Left lung (tissue), 10 donors: Measurements from ENCODE around the gene FGF7. TPM values are rescaled to one million over a fixed set of nuclear protein-coding genes. Genes with fewer than 3 reads are reported as not detected.

Experiments used
- ATAC-seq: fragments of 200-7000 bp; cut with Tn5 transposase; one replicate; pipeline ENCODE4 v1.9.1; 2020; ENCODE audit warnings: moderate library complexity
- DNase-seq, 4 donors: peaks; one replicate each; pipeline ENCODE4 v3.0.0-alpha.2; 2013 to 2020
- H3K27ac ChIP-seq, 2 donors: fragments of 200-600 bp; sonication (generic) in 1 of 2; one replicate each; pipeline versions ENCODE4 v1.5.0 to v1.8.0; 2020 to 2021
- H3K27me3 ChIP-seq, 2 donors: fragments of 200-600 bp; sonication (generic) in 1 of 2; one replicate each; pipeline versions ENCODE4 v1.5.0 to v1.8.0; 2020 to 2021
- H3K36me3 ChIP-seq, 2 donors: fragments of 200-600 bp; sonication (generic) in 1 of 2; one replicate each; pipeline versions ENCODE4 v1.5.0 to v1.8.0; 2020 to 2021
- H3K4me1 ChIP-seq, 2 donors: fragments of 200-600 bp; one replicate each; pipeline ENCODE4 v1.8.0; 2021
- H3K4me3 ChIP-seq, 2 donors: fragments of 200-600 bp; sonication (generic) in 1 of 2; one replicate each; pipeline versions ENCODE4 v1.5.0 to v1.8.0; 2020 to 2021; ENCODE audit warnings: mild to moderate bottlenecking in 1 of 2
- H3K9me3 ChIP-seq, 2 donors: fragments of 200-600 bp; sonication (generic) in 1 of 2; one replicate each; pipeline versions ENCODE4 v1.5.0 to v1.8.0; 2020 to 2021
- intact Hi-C, 2 donors: fragments of 100-400 bp; cut with DNase I; formaldehyde crosslinking; loops; one replicate each; pipeline versions ENCODE4 v1.11.2 to v1.14.2; 2022
- polyA plus RNA-seq, 6 donors: library from polyadenylated mRNA; unstranded; fragments of 120-200 nt; gene quantifications; one replicate each; pipeline ENCODE4 v1.2.1, GENCODE V29; 2013; ENCODE audit not compliant: insufficient read length in 6 of 6
- total RNA-seq, 2 donors: library from RNA; stranded (reverse); fragmentation: NEBNext Ultra II Directional; extraction: Animal tissue kit (Norgen Biotek cat#: 25700); gene quantifications; one replicate each; pipeline ENCODE4 v1.2.1, GENCODE V29; 2021
- TF ChIP-seq, protein P1 (sequence below), 2 donors: fragments of 200-600 bp; sonication (generic) in 1 of 2; IDR thresholded peaks; one replicate each; pipeline versions ENCODE4 v1.5.0 to v1.8.0; 2021; ENCODE audit warnings: antibody characterized with exemption in 2 of 2
- donor health status: DM: no; HTN: yes; CAD: no.
- donor health status: DM: no; HTN: no; CAD: no.

FGF7 gene
- total and polyA plus RNA-seq, 8 donors: 14.4 to 31.8 (median 21.4) TPM

DNA sequence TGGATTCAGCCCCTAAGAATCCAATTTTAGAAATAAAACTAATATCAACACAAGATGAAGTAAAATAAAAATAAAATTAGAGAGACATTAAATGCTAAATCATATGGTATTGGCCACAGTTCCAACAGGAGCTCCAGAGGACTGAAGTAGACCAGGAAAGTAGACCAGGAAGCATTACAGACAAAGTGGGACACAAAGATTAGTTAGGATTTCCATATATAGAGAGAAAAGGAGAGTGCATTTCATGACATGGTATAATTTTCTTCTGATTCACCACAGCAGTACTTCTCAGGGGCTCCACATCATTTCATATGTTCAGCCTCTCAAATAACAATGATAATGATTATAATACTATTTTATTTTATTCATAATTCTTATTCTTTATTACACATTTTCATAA is 18.3 kb downstream of the FGF7 start:
- intact Hi-C loops: no loop called here
- TF ChIP-seq, protein P1, sequence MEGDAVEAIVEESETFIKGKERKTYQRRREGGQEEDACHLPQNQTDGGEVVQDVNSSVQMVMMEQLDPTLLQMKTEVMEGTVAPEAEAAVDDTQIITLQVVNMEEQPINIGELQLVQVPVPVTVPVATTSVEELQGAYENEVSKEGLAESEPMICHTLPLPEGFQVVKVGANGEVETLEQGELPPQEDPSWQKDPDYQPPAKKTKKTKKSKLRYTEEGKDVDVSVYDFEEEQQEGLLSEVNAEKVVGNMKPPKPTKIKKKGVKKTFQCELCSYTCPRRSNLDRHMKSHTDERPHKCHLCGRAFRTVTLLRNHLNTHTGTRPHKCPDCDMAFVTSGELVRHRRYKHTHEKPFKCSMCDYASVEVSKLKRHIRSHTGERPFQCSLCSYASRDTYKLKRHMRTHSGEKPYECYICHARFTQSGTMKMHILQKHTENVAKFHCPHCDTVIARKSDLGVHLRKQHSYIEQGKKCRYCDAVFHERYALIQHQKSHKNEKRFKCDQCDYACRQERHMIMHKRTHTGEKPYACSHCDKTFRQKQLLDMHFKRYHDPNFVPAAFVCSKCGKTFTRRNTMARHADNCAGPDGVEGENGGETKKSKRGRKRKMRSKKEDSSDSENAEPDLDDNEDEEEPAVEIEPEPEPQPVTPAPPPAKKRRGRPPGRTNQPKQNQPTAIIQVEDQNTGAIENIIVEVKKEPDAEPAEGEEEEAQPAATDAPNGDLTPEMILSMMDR (IDR thresholded peaks at IDR 0.05): no peak
- Histone ChIP-seq H3K27ac (no peak overlapping the region), H3K9me3 (no peaks in the 10 kb centered on the region), H3K4me1 (peaks cover 4 to 18% of the 10 kb centered on the region in 2 donors), H3K36me3 (no peaks in the 10 kb centered on the region), H3K27me3 (no peaks in the 10 kb centered on the region), H3K4me3 (no peak overlapping the region)
- no peak for DNase-seq
- ATAC-seq: no peak

DNA sequence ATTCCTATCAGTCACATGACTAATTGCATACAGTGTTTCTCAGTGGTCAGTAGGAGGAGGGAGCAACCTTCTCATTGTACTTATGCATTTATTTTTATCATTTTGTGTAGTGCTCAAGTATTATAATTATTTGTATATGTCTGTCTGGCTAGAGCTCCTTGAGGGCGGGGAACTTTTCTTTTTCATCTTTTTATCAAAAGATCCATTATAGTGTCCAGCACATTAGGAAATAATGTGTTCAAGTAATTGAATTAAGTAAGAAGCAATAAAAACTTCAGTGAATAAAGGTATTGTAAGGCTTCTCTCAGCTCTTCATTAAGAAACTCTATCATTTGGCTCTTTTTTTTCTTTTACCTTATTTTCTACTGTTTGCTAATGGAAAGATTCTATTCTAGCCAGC is 18.8 kb downstream of the FGF7 start:
- Histone ChIP-seq H3K9me3 (no peaks in the 10 kb centered on the region), H3K36me3 (no peaks in the 10 kb centered on the region), H3K4me3 (no peak overlapping the region), H3K27me3 (no peaks in the 10 kb centered on the region), H3K4me1 (peaks cover 4 to 18% of the 10 kb centered on the region in 2 donors), H3K27ac (no peak overlapping the region)
- ATAC-seq: no peak
- DNase-seq: no peak
- intact Hi-C loops: no loop called here
- TF ChIP-seq, protein P1 (IDR thresholded peaks at IDR 0.05): no peak

DNA sequence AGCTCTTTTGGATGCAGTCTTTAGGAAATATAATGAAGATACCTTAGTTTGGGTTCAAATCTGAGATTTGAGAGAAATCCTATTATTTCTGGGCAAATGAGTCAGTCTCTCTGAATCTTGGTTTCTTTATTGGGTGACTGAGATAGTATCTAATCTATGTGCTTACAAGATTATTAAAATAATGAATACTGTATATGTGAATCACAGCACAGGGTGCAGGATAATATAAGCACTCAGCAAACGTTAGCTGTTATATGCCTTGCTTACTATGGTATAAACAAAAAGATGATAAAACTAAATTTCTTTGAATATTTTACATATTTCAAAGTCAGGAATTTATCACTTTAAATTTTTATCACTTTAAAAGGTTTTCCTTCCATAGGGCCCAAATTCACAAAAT is 29.6 kb downstream of the FGF7 start:
- no peak for ATAC-seq
- DNase-seq: no peak
- TF ChIP-seq, protein P1 (IDR thresholded peaks at IDR 0.05): no peak
- no peaks in the 10 kb centered on the region for H3K27me3 ChIP-seq
- no peak overlapping the region for H3K27ac ChIP-seq
- intact Hi-C loops: no loop called here
- H3K36me3 ChIP-seq: no peaks in the 10 kb centered on the region
- H3K4me3 ChIP-seq: no peak overlapping the region
- H3K4me1 ChIP-seq: no peaks in the 10 kb centered on the region
- no peaks in the 10 kb centered on the region for H3K9me3 ChIP-seq

DNA sequence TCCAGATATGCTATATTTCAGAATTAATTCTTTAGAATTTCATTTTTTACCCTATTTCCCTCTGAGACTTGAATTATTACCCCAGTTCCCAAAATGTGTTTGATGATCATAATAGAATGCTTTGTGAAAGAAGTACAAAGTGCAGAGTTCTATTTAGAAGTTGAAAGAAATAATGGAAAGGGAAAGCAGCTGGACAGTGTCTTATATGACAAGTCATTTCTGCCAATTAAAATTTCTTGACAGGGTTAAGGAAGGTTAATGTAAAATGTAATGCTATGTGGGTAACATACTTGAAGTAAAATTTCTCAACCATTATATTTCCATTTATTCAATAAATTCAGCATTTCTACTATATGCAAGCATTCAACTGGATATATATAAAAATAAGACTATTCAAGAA is 33.1 kb downstream of the FGF7 start:
- no peaks in the 10 kb centered on the region for H3K9me3 ChIP-seq
- H3K27ac ChIP-seq: no peak overlapping the region
- intact Hi-C loops: no loop called here
- ATAC-seq: no peak
- TF ChIP-seq, protein P1 (IDR thresholded peaks at IDR 0.05): no peak
- no peaks in the 10 kb centered on the region for H3K36me3 ChIP-seq
- no peaks in the 10 kb centered on the region for H3K4me1 ChIP-seq
- H3K4me3 ChIP-seq: no peak overlapping the region
- no peaks in the 10 kb centered on the region for H3K27me3 ChIP-seq
- no peak for DNase-seq

DNA sequence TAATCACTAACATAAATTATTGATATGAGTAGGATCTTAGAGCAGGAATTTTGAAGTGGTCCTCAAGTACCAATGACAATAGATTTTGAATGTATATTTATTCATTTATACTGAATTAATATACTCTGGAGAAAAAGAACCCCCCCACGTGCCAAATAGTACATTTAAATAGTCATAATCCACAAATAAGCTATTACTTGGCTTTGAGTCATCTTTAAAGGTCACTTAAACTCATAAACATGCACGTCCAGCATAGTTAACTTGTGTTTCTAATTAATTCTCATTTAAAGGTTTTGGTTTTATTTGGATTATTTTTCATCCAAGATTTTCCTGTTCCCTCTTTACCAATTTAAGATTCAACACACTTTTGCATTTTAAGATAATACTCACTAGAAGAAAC is 35.1 kb downstream of the FGF7 start:
- no peaks in the 10 kb centered on the region for H3K27me3 ChIP-seq

More for the DNA sequence above, 35.1 kb downstream of the FGF7 start:
- intact Hi-C loops: no loop called here
- peak overlapping the region in 1 of 2 donors; percentile 14 for H3K27ac ChIP-seq
- no peaks in the 10 kb centered on the region for H3K36me3 ChIP-seq
- DNase-seq: no peak
- no peaks in the 10 kb centered on the region for H3K4me1 ChIP-seq
- no peaks in the 10 kb centered on the region for H3K9me3 ChIP-seq
- no peak for ATAC-seq
- H3K4me3 ChIP-seq: no peak overlapping the region
- TF ChIP-seq, protein P1 (IDR thresholded peaks at IDR 0.05): no peak
